ENCODE results near the gene ENOPH1.
"Not testable (repeated sequence)": the region's sequence is repeated elsewhere in the genome, so short reads cannot be mapped to it uniquely, and the experiment has no call there.

ENOPH1 gene

GRCh38 chr4:82381661-82382296, 48.6 kb upstream of the ENOPH1 start (continued):
- no peak for TF ChIP-seq ZNF335 (tag by site-specific recombination; conservative IDR thresholded peaks at IDR 0.05)
- TF ChIP-seq ZNF626 (tag by site-specific recombination; IDR thresholded peaks at IDR 0.05) = no peak
- no peak for TF ChIP-seq ZNF747 (tag by site-specific recombination; IDR thresholded peaks at IDR 0.05)
- no peak for TF ChIP-seq ZNF561 (tag by site-specific recombination; IDR thresholded peaks at IDR 0.05; ENCODE audit: borderline replicate concordance)

- TF ChIP-seq ZNF112 (tag by site-specific recombination; IDR thresholded peaks at IDR 0.05) (no peak), ZNF433 (tag by site-specific recombination; IDR thresholded peaks at IDR 0.05; ENCODE audit: low read depth) (no peak), SP7 (tag by site-specific recombination; IDR thresholded peaks at IDR 0.05) (no peak), ZNF558 (tag by site-specific recombination; IDR thresholded peaks at IDR 0.05) (no peak)
- CTCF ChIA-PET = no interaction called here
- Histone ChIP-seq H3K9me3 (ENCODE audit: control insufficient read depth, insufficient read depth, low read depth, low read length) (no peaks in the 10 kb centered on the region), H3K36me3 (ENCODE audit: control insufficient read depth in 2 of 2, insufficient read depth in 1 of 2, low read length in 2 of 2) (no peaks in the 10 kb centered on the region), H3K4me3 (ENCODE audit: low read depth, low read length) (no peak overlapping the region), H3K27ac (ENCODE audit: extremely low read depth, low read depth, low read length) (no peak overlapping the region), H3K4me1 (ENCODE audit: control insufficient read depth, insufficient read depth, low read length) (no peaks in the 10 kb centered on the region)
- POLR2A ChIA-PET = interaction anchor here (1.4 kb wide), 1 partner anchor 8 kb away, joined by 7 read pairs; the partner anchor contains the start of gene HNRNPD
These were observed 47.6 kb upstream of the ENOPH1 start for GRCh38 chr4:82382751-82383150.

- H3K27ac ChIP-seq (ENCODE audit: extremely low read depth, low read depth, low read length); POLR2A ChIA-PET; H3K4me1 ChIP-seq (ENCODE audit: control insufficient read depth, insufficient read depth, low read length); CTCF ChIA-PET; H3K4me3 ChIP-seq (ENCODE audit: low read depth, low read length); H3K36me3 ChIP-seq (ENCODE audit: control insufficient read depth in 2 of 2, insufficient read depth in 1 of 2, low read length in 2 of 2); H3K9me3 ChIP-seq (ENCODE audit: control insufficient read depth, insufficient read depth, low read depth, low read length): not testable (repeated sequence)
These were observed 44.1 kb upstream of the ENOPH1 start for GRCh38 chr4:82386312-82386711.

GRCh38 chr4:82388405-82388804, 42.0 kb upstream of the ENOPH1 start:
- ChIA-PET CTCF (interaction anchor here (0.6 to 1.1 kb wide), 2 partner anchors 9 to 145 kb away, joined by 3 to 4 read pairs; no protein-coding TSS in a partner anchor), POLR2A (interaction anchor here (0.6 kb wide), 1 partner anchor 77 kb away, joined by 3 read pairs; no protein-coding TSS in a partner anchor)
- no peaks in the 10 kb centered on the region for H3K36me3 ChIP-seq (ENCODE audit: control insufficient read depth in 2 of 2, insufficient read depth in 1 of 2, low read length in 2 of 2)
- H3K4me3 ChIP-seq (ENCODE audit: low read depth, low read length) = no peak overlapping the region
- TF ChIP-seq ZNF132 (tag by site-specific recombination; IDR thresholded peaks at IDR 0.05; ENCODE audit: borderline replicate concordance) (no peak), CTCF (tag by site-specific recombination; IDR thresholded peaks at IDR 0.05) (no peak), GFI1B (tag by site-specific recombination; IDR thresholded peaks at IDR 0.05) (no peak), ZNF37A (tag by site-specific recombination; IDR thresholded peaks at IDR 0.05) (no peak), ZNF785 (tag by site-specific recombination; IDR thresholded peaks at IDR 0.05) (no peak), ZNF2 (tag by site-specific recombination; IDR thresholded peaks at IDR 0.05) (no peak), WT1 (tag by site-specific recombination; IDR thresholded peaks at IDR 0.05) (no peak), ZBTB7A (tag by site-specific recombination; IDR thresholded peaks at IDR 0.05; ENCODE audit: low read depth) (no peak), ZNF510 (tag by site-specific recombination; IDR thresholded peaks at IDR 0.05; ENCODE audit: insufficient replicate concordance) (no peak), ZNF561 (tag by site-specific recombination; IDR thresholded peaks at IDR 0.05; ENCODE audit: borderline replicate concordance) (no peak)
- H3K27ac ChIP-seq (ENCODE audit: extremely low read depth, low read depth, low read length) = no peak overlapping the region
- H3K9me3 ChIP-seq (ENCODE audit: control insufficient read depth, insufficient read depth, low read depth, low read length) = no peaks in the 10 kb centered on the region
- no peaks in the 10 kb centered on the region for H3K4me1 ChIP-seq (ENCODE audit: control insufficient read depth, insufficient read depth, low read length)

Measured in HEK293 (cell line).